LoVo (cell line): ENCODE data around the gene APOB.

Experiments used
- DNase-seq: peaks from one replicate; pipeline ENCODE4 v3.0.0-alpha.2; 2016; ENCODE audit warnings: low spot score

APOB gene

DNA sequence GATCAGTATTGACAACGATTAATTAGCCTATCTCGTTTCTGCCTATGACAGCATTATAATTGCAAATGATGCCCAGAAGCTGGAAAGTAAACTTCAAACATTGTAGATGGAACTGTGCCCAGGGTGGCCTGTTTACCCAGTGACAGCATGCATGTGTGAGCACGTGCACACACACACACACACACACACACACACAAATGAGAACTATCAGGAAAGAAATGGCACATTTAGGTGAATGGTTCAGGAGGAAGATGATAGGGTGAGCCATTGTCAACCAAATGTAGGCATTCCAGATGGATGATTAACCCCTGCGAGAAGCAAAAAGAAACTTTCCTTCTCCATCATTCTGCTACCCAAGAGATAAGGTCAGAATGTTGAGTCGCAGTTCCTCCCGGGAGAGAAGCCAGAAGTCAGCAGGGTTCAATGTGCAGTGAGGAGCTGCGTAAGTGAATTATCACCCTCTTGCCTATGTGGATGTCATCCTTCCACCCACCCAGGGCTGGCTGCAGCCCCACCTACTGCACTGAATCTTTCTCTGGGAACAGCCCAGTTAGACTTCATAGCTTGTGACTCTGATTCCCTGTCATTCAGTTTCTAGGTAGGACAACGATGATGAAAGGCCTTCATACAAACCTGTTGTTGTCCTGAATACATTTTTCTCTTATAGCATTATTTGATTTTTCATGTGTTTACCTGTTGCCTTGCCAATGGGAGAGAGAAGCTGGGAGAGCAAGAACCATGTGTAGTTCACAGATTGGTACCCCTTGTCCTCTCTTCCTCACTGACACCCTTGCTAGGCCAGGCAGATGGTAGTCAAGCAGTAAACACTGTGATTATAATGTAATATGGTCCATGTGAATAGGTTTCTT is 3.5 kb upstream of the APOB start:
- no peak for DNase-seq

DNA sequence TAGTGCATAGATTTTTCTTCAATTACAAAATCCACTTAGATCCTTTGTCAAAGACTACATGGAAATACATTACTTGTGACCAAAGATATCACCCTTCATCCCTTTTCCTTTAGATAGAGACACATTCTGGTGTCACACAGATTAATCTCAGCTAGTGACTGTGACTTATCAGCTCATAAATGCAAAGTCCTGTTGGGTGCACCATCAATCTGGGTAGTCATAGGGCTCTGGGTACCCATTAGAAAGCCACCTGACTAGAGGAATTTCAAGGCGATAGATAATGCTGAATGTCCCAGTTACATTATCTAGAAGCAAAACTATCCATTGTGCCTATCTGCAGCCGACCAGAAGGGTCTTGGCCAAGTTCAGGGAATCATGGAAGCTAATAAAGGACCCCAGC is 2.6 kb upstream of the APOB start:
- no peak for DNase-seq

DNA sequence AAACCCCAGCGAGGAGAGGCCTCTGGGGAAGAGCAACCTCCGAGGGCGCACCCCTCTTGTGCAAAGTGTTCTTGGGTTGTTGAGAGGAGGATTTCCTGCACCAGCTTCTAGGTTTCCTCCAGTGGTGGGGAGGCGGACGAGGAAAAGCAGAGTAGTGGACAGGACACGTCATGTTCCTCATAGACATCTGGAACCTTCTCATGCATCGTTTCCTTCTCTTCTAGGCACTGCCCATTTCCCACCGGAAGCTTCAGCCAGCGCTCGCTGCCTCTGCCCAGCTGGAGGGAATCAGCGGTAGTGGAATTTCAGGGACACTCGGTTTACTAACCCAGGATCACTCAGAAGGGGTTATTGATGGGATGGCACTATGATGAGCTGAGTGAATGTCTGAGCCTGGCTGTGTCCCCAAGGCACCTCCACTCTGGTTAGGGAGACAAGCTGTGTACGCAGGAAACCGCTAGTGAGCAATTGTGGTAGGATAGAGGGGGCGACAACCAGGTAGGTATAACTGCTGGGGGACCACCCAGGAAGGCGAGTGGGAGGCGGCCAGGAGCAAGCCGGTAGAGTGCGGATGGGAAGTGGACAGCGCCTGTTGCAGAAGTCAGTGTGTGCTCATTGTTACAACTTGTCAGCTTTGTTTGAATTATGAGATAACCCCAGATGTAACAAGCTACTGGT is 960 bp upstream of the APOB start:
- DNase-seq = no peak

DNA sequence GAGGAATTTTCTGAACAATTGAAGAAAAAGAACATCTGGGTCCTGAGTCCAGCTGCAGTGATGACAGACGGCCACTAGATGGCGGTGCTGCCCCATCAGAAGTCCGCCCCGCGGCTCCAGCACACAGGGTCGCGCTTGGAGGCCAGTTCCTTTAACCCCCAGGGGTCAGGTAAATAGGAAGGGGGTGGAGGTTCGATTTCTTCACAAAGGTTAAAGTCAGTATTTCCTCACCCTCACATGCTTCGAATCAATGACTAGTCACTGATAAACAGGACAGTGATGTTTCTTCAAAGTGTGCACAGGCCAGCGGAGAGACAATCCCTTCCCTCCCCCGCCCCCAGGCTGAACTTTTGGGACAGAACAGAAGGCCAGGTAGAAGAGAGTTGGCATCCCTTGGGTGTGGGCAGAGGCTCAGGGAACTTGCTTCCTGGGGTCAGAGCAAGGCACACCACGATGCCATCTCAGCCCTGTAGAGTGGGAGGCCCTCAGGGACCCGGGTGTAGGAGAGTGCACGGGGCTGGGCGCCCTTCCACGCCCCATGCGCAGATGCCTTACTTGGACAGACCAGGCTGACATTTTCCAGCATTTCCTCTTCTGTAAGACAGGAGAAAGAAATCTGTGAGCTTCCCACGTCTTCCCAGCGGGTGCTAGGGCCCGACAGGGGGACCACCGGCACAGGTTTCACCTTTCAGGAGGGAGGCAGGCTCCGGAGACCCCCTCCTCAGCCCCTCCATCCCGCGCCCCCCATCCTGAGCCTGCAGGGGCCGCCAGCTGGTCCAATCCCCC is 722 bp downstream of the APOB start:
- peak; percentile 49 for DNase-seq

DNA sequence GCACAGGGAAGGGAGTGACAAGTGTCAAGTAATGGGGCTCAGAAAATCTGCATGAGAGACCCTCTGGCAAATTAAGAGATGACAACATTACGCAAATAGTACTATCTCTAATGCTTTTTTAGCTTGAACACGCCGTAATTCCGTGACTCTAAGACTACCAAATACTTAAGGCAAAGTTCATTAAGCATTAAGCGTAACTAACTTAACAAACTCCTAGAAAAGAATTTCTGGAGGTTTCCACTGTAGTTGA is 1.2 kb downstream of the APOB start:
- DNase-seq = no peak

DNA sequence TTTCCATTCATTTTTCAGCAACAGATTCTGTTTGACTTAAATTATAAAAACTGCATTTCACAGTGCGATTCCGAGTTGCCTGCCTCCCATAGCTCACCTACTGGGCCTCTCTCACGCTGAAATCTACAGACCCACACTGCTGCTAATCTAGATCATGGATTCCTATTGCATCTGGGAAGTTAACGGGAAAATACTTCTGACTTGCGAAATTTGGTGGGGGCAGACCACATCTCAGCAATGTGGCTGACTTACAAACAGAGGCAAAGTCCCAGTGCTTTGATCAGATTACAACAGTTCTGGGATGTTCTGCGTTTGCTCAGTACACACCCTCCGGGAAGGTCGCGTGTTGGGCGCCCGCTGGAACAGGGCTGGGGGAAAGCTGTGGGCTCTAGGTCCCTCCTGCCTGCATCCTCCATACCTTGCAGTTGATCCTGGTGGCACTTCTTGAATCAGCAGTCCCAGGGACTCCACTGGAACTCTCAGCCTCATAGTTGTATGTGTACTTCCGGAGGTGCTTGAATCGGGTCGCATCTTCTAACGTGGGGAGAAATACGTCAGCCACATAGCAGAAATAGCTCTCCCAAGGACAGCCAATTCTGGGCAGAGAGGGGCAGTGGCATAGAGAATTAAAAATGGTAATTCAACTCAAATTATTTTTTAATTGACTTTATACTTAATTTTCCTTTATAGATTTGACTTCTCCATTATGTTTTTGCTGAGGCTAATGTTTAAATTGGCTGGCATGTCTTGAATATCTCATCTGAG is 1.7 kb downstream of the APOB start:
- DNase-seq = no peak

GRCh38 chr2:21041462-21041861 is 2.4 kb downstream of the APOB start:
- DNase-seq = no peak

GRCh38 chr2:21040468-21041377 is 3.1 kb downstream of the APOB start:
- DNase-seq = no peak

- DNase-seq = no peak
These were observed 3.9 kb downstream of the APOB start for GRCh38 chr2:21039979-21040467.

- DNase-seq = no peak
These were observed 4.8 kb downstream of the APOB start for GRCh38 chr2:21039080-21039556.

- no peak for DNase-seq
These were observed 5.3 kb downstream of the APOB start for GRCh38 chr2:21038403-21039073.

DNA sequence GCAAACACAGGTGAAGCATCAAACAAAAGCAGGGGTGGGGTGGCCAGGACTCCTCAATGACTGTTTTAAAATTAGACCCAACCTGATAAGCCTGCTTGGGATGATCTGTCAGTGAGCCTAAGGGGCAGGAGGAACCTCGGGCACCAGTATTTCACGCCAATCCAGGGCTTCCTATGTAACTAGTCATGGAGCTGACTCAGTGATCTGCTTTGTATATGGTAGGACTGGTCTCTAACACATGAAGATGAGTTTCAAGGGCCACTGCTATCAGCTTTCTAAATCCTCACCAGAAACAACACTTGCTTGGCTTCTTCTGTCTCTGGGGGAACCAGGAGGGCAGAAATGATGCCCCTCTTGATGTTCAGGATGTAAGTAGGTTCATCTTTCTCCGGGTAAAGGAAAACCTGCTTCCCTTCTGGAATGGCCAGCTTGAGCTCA is 6.2 kb downstream of the APOB start:
- DNase-seq = no peak

- no peak for DNase-seq
These were observed 6.9 kb downstream of the APOB start for GRCh38 chr2:21036708-21037670.

DNA sequence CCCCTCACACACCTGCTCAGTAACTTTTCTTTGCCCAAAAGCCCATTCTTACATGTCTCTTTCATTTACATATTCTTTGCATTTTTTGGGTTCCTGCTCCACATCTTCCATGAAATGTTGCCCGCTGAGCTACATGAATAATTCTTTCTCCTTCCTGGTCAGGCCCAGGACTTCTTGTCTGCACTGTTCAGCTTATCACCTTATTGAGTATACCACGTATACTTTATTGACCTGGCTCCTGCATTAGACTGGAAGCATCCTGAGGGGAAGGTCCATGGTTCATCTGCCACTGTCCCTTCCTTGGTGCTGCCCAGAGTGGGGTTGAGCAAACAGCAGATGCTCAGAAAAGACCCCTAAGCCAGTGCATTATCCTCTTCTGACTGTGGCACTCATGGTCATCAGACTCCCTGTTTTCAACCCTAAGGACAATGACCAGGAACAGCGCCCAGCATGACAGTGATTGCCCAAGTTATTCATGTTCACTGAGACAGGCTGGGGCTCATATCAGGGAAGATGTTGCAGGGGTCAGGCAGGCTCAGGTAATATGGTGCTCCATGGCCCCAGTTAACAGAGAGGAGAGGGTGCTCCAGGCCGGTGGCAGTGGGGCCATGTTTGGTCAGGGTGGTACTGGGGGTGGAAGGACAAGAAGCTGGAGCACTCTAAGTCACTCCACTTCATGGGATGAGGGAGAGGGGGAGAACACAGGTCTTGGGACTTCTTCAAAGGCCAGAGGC is 7.7 kb downstream of the APOB start:
- no peak for DNase-seq

- DNase-seq = no peak
These were observed 8.4 kb downstream of the APOB start for GRCh38 chr2:21035282-21035973.

GRCh38 chr2:21034972-21035279 is 8.9 kb downstream of the APOB start:
- no peak for DNase-seq

DNA sequence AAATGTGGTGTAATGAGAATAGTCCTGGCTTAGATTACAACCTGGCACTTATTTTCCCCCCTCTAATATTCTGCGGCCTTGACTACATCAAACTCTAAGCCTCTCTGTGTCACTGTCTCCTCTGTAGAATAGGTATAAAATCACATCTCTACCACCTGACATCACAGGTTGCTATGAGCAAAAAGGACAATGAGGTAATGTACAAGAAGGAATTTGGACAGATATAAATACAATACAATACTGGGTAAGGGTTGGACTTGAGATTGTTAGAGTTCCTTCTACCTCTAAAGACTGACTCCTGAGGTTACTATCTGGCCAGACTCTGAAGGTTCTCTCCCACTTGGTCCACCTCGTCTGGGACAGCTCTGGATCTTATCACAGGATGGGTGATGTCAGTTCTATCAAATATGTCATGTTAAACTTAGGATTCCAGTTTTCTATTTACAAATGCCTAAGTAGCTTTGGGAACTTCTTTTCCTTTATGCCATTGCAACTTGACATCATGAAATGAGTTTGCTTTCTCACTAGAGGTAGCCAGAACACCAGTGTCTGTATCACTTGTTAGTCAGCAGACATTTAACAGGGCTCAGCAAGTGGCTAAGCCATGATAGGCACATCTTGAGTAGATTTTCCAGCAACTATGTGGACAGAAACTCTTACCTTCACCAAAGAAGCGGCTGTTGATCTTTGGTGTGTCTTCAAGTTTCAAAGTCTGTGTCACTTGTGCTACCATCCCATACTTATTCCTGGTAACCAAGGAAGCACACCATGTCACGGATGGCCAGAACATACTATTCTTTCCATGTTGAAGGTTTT is 9.5 kb downstream of the APOB start:
- DNase-seq = no peak
